ENCODE data around the gene RXRA.
A peak's percentile ranks its signal among the peaks of the same experiment; 100 is the strongest.

RXRA gene

DNA sequence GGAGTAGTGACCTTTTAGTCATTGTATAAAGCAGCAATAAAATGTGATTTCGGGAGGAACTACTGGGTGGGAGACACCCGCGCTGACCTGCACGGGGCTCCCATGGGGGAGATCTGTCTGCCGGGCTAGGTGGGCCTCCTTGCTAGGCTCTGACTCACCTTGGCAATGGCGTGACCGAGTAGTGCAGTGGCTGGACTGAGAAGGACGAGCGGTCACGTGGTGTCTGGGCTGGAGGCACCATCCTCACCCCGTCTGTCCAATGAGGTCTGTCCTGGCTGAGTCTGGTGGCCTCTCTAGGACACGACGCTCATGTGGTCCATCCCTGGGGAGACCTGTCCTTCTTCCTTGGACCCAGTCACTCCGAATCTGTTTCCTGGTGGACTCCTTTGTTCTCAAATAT is 151.7 kb downstream of the RXRA start:
- no peak for DNase-seq
- H3K9me3 Mint-ChIP-seq: no peaks in the 10 kb centered on the region
- H3K27me3 Mint-ChIP-seq (ENCODE audit: low read depth, poor library complexity): peaks cover 13% of the 10 kb centered on the region
- no peak overlapping the region for H3K27ac Mint-ChIP-seq
- no peaks in the 10 kb centered on the region for H3K36me3 Mint-ChIP-seq (ENCODE audit: low read depth)
- TF ChIP-seq, protein P1, sequence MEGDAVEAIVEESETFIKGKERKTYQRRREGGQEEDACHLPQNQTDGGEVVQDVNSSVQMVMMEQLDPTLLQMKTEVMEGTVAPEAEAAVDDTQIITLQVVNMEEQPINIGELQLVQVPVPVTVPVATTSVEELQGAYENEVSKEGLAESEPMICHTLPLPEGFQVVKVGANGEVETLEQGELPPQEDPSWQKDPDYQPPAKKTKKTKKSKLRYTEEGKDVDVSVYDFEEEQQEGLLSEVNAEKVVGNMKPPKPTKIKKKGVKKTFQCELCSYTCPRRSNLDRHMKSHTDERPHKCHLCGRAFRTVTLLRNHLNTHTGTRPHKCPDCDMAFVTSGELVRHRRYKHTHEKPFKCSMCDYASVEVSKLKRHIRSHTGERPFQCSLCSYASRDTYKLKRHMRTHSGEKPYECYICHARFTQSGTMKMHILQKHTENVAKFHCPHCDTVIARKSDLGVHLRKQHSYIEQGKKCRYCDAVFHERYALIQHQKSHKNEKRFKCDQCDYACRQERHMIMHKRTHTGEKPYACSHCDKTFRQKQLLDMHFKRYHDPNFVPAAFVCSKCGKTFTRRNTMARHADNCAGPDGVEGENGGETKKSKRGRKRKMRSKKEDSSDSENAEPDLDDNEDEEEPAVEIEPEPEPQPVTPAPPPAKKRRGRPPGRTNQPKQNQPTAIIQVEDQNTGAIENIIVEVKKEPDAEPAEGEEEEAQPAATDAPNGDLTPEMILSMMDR (IDR thresholded peaks at IDR 0.05): no peak
- peaks cover 6% of the 10 kb centered on the region for H3K4me1 Mint-ChIP-seq
- no peak overlapping the region for H3K4me3 Mint-ChIP-seq

DNA sequence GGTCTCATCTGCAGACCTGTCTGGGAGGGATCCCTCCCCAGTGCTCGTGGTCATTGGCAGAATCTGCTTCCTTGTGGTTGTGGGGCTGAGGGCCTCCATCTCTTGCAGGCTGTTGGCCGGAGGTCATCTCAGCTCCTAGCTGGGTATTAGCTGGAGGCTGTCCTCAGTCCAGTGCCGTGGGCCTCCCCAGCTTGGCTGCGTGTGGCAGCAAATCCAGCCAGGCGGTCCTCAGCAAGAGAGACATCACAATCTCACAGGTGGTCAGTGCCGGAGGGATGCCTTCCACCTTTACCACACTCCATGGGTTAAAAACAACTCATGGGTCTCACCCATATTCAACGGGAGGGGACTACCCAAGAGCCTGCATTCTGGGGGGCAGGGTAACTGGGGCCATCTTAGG is 155.5 kb downstream of the RXRA start:
- no peaks in the 10 kb centered on the region for H3K9me3 Mint-ChIP-seq
- no peak overlapping the region for H3K27ac Mint-ChIP-seq
- H3K36me3 Mint-ChIP-seq (ENCODE audit: low read depth): no peaks in the 10 kb centered on the region
- no peak overlapping the region for H3K4me3 Mint-ChIP-seq
- no peak for DNase-seq
- TF ChIP-seq, protein P1 (IDR thresholded peaks at IDR 0.05): no peak
- peaks cover 17% of the 10 kb centered on the region for H3K27me3 Mint-ChIP-seq (ENCODE audit: low read depth, poor library complexity)
- peaks cover 6% of the 10 kb centered on the region for H3K4me1 Mint-ChIP-seq

DNA sequence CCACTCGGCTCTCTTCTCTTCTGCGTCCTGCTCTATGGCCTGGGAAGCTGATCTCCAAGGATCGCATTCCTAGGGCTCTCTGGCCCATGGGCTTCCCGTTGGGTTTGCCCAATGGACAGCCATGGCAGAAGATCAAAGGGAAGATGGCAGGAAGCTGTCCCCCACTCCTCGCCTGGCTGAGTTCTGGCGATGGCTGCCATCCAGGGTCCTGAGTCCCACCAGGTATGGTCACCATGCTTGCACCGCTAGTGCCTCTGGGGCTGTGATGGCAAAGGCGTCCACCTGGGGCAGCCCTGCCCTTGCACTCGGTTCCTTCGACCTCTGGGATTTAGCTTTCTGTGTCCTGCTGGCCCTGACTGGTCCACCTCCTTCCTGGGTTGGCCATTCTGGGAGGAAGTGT is 156.0 kb downstream of the RXRA start:
- Mint-ChIP-seq H3K4me1 (peaks cover 6% of the 10 kb centered on the region), H3K27ac (no peak overlapping the region), H3K36me3 (ENCODE audit: low read depth) (no peaks in the 10 kb centered on the region), H3K4me3 (no peak overlapping the region), H3K9me3 (no peaks in the 10 kb centered on the region), H3K27me3 (ENCODE audit: low read depth, poor library complexity) (peaks cover 17% of the 10 kb centered on the region)
- TF ChIP-seq, protein P1 (IDR thresholded peaks at IDR 0.05): no peak
- DNase-seq: no peak

DNA sequence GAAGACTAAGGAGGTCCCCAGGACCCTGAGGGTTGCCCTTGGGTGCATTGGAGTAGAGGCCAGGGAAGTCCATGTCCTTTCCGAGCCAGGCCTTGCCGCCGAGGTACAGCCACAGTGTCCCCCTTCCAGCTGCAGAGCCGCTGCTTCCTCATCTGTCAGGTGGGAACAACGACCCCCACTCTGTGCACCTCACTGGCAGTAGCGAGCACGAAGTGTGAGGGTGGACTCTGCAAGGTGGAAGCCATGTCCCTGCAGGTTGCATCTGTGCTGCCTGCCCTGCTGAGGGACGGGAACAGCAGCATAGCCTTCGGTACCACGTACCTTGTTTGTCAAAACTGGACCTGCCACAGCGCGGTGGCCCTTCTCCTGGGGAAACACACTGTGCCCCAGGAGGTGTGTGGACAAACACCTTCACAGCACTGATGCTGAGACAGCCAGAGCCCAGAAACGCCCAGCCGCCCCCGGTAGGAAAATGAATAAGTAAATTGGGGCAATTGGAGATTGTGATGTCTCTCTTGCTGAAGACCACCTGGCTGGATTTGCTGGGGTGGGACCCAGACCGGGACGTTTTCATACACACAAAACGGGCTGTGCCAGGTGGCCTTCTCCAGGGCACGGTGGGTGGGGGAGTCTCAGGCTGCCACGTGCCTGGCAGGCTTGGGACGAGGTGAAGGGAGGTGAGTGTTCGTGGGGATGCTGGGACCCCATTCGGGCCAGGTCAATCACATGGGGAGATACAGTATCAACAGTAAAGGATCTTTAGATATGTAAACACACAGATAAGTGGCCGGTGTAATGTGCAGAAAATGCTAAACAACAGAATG is 157.3 kb downstream of the RXRA start:
- peaks cover 23% of the 10 kb centered on the region for H3K27me3 Mint-ChIP-seq (ENCODE audit: low read depth, poor library complexity)
- no peaks in the 10 kb centered on the region for H3K36me3 Mint-ChIP-seq (ENCODE audit: low read depth)
- no peak overlapping the region for H3K4me3 Mint-ChIP-seq
- no peaks in the 10 kb centered on the region for H3K9me3 Mint-ChIP-seq
- DNase-seq: no peak
- no peak overlapping the region for H3K27ac Mint-ChIP-seq
- peaks cover 6% of the 10 kb centered on the region for H3K4me1 Mint-ChIP-seq
- TF ChIP-seq, protein P1 (IDR thresholded peaks at IDR 0.05): no peak

DNA sequence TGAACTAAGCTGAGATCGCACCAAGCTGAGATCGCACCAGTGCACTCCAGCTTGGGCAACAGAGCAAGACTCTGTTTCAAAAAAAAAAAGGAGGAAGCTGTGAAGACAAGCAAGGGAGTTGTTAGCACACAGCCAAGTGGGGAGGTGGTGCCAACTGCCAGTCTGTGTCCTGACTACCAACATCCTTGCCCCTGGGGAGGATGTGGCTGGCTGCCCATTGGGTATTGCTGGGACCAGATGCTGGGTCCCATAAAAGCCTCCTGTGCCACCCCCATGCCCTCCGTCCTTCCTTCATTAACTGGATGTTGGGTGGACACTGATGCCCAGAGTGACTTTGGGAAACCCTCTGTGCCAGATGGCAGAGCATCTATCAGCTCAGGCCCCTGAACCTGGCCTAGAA is 158.2 kb downstream of the RXRA start:
- Mint-ChIP-seq H3K36me3 (ENCODE audit: low read depth) (no peaks in the 10 kb centered on the region), H3K27me3 (ENCODE audit: low read depth, poor library complexity) (peaks cover 27% of the 10 kb centered on the region), H3K4me1 (peaks cover 15% of the 10 kb centered on the region), H3K4me3 (no peak overlapping the region), H3K9me3 (no peaks in the 10 kb centered on the region), H3K27ac (peak overlapping the region; percentile 51)
- DNase-seq: no peak
- TF ChIP-seq, protein P1 (IDR thresholded peaks at IDR 0.05): no peak

DNA sequence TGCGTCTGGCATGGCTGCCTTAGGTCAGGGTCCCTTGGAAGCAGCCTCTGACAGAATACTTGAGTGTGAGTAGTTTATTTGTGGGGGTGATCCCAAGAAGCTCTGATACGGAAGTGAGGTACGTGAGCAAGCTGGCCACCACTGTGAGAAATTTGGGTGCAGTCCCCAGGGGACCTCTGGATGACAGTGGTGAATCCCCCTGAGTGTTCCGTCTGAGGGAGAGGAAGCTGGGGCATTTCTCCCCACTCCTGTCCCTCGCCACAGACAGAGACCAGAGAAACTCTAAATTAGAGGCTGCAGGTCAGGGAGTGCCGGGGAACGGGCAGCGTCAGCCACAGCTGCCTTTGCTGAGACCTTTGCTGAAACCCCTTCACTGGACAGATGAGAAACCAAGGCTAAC is 159.4 kb downstream of the RXRA start:
- Mint-ChIP-seq H3K36me3 (ENCODE audit: low read depth) (no peaks in the 10 kb centered on the region), H3K27me3 (ENCODE audit: low read depth, poor library complexity) (peaks cover 27% of the 10 kb centered on the region)

More for the DNA sequence above, 159.4 kb downstream of the RXRA start:
- TF ChIP-seq, protein P1 (IDR thresholded peaks at IDR 0.05): no peak
- no peaks in the 10 kb centered on the region for H3K9me3 Mint-ChIP-seq
- H3K27ac Mint-ChIP-seq: peak overlapping the region; percentile 84
- no peak overlapping the region for H3K4me3 Mint-ChIP-seq
- no peak for DNase-seq
- peaks cover 16% of the 10 kb centered on the region for H3K4me1 Mint-ChIP-seq

Measured in nephron progenitor cell (in vitro differentiated cells).